HepG2 (cell line): Measurements from ENCODE around the gene GGACT. TPM values are rescaled to one million over a fixed set of nuclear protein-coding genes. Genes with fewer than 3 reads are reported as not detected.
A peak's percentile ranks its signal among the peaks of the same experiment; 100 is the strongest.

ENCODE experiments used
- ADNP ChIP-seq: sonication (generic); formaldehyde crosslinking; IDR thresholded peaks from 2 replicates; pipeline ENCODE4 v1.4.0; 2020; ENCODE audit warnings: missing genetic modification reagents
- ETS1 ChIP-seq: sonication (generic); formaldehyde crosslinking; IDR thresholded peaks from 2 replicates; pipeline ENCODE4 v1.4.0; 2020; ENCODE audit warnings: missing genetic modification reagents
- KLF12 ChIP-seq: sonication (generic); formaldehyde crosslinking; IDR thresholded peaks from 2 replicates; pipeline ENCODE4 v1.4.0; 2020; ENCODE audit warnings: missing genetic modification reagents, borderline replicate concordance
- MAZ ChIP-seq, 2 experiments: sonication (generic) in 1 of 2; formaldehyde crosslinking in 1 of 2; IDR thresholded peaks; 2 replicates each; pipeline versions ENCODE4 v1.5.0 to v1.6.1; 2012 to 2020; ENCODE audit warnings: low read depth in 2 of 2, mild to moderate bottlenecking in 2 of 2, borderline replicate concordance in 1 of 2, improper control_type of control experiment in 1 of 2, low read length in 1 of 2, missing genetic modification reagents in 1 of 2, moderate library complexity in 1 of 2
- MED1 ChIP-seq: sonication (generic); formaldehyde crosslinking; IDR thresholded peaks from 2 replicates; pipeline ENCODE4 v1.4.0; 2020; ENCODE audit warnings: missing genetic modification reagents
- MTA1 ChIP-seq: sonication (generic); formaldehyde crosslinking; IDR thresholded peaks from 2 replicates; pipeline ENCODE4 v1.4.0; 2020; ENCODE audit warnings: missing genetic modification reagents, mild to moderate bottlenecking, borderline replicate concordance
- MYNN ChIP-seq: sonication (generic); formaldehyde crosslinking; IDR thresholded peaks from 2 replicates; pipeline ENCODE4 v1.4.0; 2020; ENCODE audit warnings: mild to moderate bottlenecking, low read depth, missing genetic modification reagents
- NR2C2 ChIP-seq: sonication (generic); formaldehyde crosslinking; IDR thresholded peaks from 2 replicates; pipeline ENCODE4 v1.4.0; 2020; ENCODE audit warnings: missing genetic modification reagents, mild to moderate bottlenecking, moderate library complexity, borderline replicate concordance
- SYNCRIP ChIP-seq: fragments of 200-400 bp; formaldehyde crosslinking; IDR thresholded peaks from 2 replicates; pipeline ENCODE4 v1.6.1; 2018; ENCODE audit warnings: mild to moderate bottlenecking, low read depth, low read length; ENCODE audit not compliant: insufficient read depth
- ZBTB40 ChIP-seq, 2 experiments: fragments of 450-650 bp in 1 of 2; sonication (generic) in 1 of 2; formaldehyde crosslinking in 1 of 2; IDR thresholded peaks; 2 replicates each; pipeline versions ENCODE4 v1.6.1 to v1.8.0; 2016 to 2022; ENCODE audit warnings: antibody characterized with exemption in 1 of 2, mild to moderate bottlenecking in 1 of 2, missing genetic modification reagents in 1 of 2
- ZFP37 ChIP-seq: sonication (generic); formaldehyde crosslinking; IDR thresholded peaks from 2 replicates; pipeline ENCODE4 v1.4.0; 2020; ENCODE audit warnings: missing genetic modification reagents, borderline replicate concordance
- ZNF17 ChIP-seq: sonication (generic); formaldehyde crosslinking; IDR thresholded peaks from 2 replicates; pipeline ENCODE4 v1.5.0; 2020; ENCODE audit warnings: mild to moderate bottlenecking, missing genetic modification reagents
- ZNF276 ChIP-seq: sonication (generic); formaldehyde crosslinking; IDR thresholded peaks from 2 replicates; pipeline ENCODE4 v1.4.0; 2020; ENCODE audit warnings: mild to moderate bottlenecking, low read depth, missing genetic modification reagents
- ZNF501 ChIP-seq: sonication (generic); formaldehyde crosslinking; IDR thresholded peaks from 2 replicates; pipeline ENCODE4 v1.5.1; 2020; ENCODE audit warnings: mild to moderate bottlenecking, moderate library complexity, missing genetic modification reagents
- ZNF878 ChIP-seq: sonication (generic); formaldehyde crosslinking; IDR thresholded peaks from 2 replicates; pipeline ENCODE4 v1.8.1; 2023; ENCODE audit warnings: mild to moderate bottlenecking, missing genetic modification reagents, moderate library complexity
- polyA plus RNA-seq, 8 experiments: library from polyadenylated mRNA; depleted of rRNA in 3 of 8; stranded (reverse) in 7 of 8; unstranded in 1 of 8; fragments of >200 nt; fragmentation: Illumina TruSeq in 4 of 8; extraction: Trizol in 4 of 8; gene quantifications; 2 replicates each; pipeline versions ENCODE4 v1.2.1 to v1.2.3, GENCODE V29; 2011 to 2016; ENCODE audit warnings: low read depth in 4 of 8, missing spikeins in 1 of 8, mixed read lengths in 1 of 8; ENCODE audit not compliant: insufficient read depth in 1 of 8
- total RNA-seq, 5 experiments: library from RNA; depleted of rRNA; stranded (reverse); fragments of >200 nt; fragmentation: Illumina TruSeq; extraction: Trizol; gene quantifications; 2 replicates each; pipeline ENCODE4 v1.2.3, GENCODE V29; 2016; ENCODE audit warnings: low read depth in 1 of 5

GGACT gene
- total and polyA plus RNA-seq, 2 of the 13 experiments (the other 11 are each of a cell fraction or from before 2014, with no cell fraction given), result 1.7 to 1.9 TPM

GRCh38 chr13:100525453-100526317 is 62.9 kb downstream of the GGACT start (continued):
- no peak for TF ChIP-seq MAZ (IDR thresholded peaks at IDR 0.05; ENCODE audit: borderline replicate concordance, low read depth, low read length)
- 0 out of 2 replicates have a peak, but pooled peaks have one; percentile 51 for TF ChIP-seq MAZ (CRISPR knock-in tag; IDR thresholded peaks at IDR 0.05; ENCODE audit: low read depth)
- peak; percentile 92; the same call in 1 of the 2 replicates for TF ChIP-seq MTA1 (CRISPR knock-in tag)
- TF ChIP-seq ZFP37 (CRISPR knock-in tag), result no peak
- no peak for TF ChIP-seq KLF12
- TF ChIP-seq ZNF276, result 0 out of 2 replicates have a peak, but pooled peaks have one; percentile 27
- no peak for TF ChIP-seq ZNF17 (CRISPR knock-in tag)
- TF ChIP-seq SYNCRIP, result no peak
- no peak for TF ChIP-seq MYNN
- no peak for TF ChIP-seq ZBTB40 (IDR thresholded peaks at IDR 0.05)
- TF ChIP-seq ZBTB40 (CRISPR knock-in tag; IDR thresholded peaks at IDR 0.05), result peak; percentile 30; the same call in 1 of the 2 replicates
- peak; percentile 53 for TF ChIP-seq MED1
- 0 out of 2 replicates have a peak, but pooled peaks have one; percentile 54 for TF ChIP-seq ZNF878 (CRISPR knock-in tag)
- no peak for TF ChIP-seq ZNF501 (CRISPR knock-in tag)
- TF ChIP-seq ADNP, result no peak
- peak; percentile 72 for TF ChIP-seq NR2C2 (CRISPR knock-in tag)
- TF ChIP-seq ETS1 (CRISPR knock-in tag), result no peak
